ENCODE measurements around the gene CPVL. TPM values are rescaled to one million over a fixed set of nuclear protein-coding genes. Genes with fewer than 3 reads are reported as not detected.

The CPVL gene
- total and polyA plus RNA-seq, 8 donors = 6.8 to 40.8 (median 11.2) TPM

DNA sequence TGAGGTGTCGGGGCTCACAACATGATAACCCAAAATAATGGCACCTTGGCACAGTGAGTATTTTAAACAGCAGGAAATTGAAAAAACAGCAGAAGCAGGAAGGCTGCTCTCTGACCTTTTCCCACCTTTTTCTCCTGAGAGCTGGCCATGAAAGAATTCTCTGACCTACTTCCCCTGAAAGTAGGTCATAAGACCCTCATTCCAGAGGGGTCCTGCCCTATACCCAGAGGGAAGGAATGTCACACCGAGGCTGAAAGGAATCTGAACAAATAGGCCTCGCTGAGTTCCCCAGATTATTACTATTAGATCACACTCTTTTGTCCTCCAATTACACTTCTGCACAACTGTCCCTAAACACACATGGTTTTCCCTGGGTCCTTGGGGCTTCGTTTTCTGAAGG lies 18.8 kb downstream of the CPVL start:
- DNase-seq (no peak), ATAC-seq (no peak)
- no peak overlapping the region for H3K4me3 ChIP-seq
- peaks cover 0 to 6% of the 10 kb centered on the region in 2 donors for H3K4me1 ChIP-seq
- no peak overlapping the region for H3K27ac ChIP-seq
- H3K27me3 ChIP-seq = peaks cover 0 to 5% of the 10 kb centered on the region in 2 donors
- H3K36me3 ChIP-seq = no peaks in the 10 kb centered on the region
- TF ChIP-seq, protein P1, sequence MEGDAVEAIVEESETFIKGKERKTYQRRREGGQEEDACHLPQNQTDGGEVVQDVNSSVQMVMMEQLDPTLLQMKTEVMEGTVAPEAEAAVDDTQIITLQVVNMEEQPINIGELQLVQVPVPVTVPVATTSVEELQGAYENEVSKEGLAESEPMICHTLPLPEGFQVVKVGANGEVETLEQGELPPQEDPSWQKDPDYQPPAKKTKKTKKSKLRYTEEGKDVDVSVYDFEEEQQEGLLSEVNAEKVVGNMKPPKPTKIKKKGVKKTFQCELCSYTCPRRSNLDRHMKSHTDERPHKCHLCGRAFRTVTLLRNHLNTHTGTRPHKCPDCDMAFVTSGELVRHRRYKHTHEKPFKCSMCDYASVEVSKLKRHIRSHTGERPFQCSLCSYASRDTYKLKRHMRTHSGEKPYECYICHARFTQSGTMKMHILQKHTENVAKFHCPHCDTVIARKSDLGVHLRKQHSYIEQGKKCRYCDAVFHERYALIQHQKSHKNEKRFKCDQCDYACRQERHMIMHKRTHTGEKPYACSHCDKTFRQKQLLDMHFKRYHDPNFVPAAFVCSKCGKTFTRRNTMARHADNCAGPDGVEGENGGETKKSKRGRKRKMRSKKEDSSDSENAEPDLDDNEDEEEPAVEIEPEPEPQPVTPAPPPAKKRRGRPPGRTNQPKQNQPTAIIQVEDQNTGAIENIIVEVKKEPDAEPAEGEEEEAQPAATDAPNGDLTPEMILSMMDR (IDR thresholded peaks at IDR 0.05) = no peak
- H3K9me3 ChIP-seq = no peaks in the 10 kb centered on the region
- intact Hi-C loops (cut with DNase I) = no loop called here

DNA sequence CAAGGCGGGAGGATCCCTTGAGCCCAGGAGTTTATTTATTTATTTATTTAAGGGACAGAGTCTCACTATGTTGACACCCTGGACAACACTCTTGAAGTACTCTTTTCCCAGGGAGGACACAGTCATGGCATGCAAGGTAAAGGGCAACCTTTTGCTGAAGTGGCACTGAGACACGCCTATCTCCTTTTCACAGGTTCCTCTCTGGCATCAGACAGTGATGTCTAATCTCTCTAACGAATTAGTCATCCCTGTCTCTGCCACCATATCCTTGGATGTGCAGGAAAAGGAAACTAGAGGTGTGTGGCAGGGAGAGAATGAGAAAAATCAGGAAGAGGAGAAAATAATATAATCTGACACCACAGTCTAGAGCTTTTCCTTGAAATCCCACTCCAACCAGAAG lies 19.5 kb downstream of the CPVL start:
- no peak overlapping the region for H3K27ac ChIP-seq
- no peaks in the 10 kb centered on the region for H3K36me3 ChIP-seq
- intact Hi-C loops (cut with DNase I) = no loop called here
- DNase-seq (no peak), ATAC-seq (no peak)
- TF ChIP-seq, protein P1 (IDR thresholded peaks at IDR 0.05) = no peak
- no peaks in the 10 kb centered on the region for H3K9me3 ChIP-seq
- no peak overlapping the region for H3K4me3 ChIP-seq
- H3K4me1 ChIP-seq = peaks cover 0 to 6% of the 10 kb centered on the region in 2 donors
- peaks cover 0 to 5% of the 10 kb centered on the region in 2 donors for H3K27me3 ChIP-seq

DNA sequence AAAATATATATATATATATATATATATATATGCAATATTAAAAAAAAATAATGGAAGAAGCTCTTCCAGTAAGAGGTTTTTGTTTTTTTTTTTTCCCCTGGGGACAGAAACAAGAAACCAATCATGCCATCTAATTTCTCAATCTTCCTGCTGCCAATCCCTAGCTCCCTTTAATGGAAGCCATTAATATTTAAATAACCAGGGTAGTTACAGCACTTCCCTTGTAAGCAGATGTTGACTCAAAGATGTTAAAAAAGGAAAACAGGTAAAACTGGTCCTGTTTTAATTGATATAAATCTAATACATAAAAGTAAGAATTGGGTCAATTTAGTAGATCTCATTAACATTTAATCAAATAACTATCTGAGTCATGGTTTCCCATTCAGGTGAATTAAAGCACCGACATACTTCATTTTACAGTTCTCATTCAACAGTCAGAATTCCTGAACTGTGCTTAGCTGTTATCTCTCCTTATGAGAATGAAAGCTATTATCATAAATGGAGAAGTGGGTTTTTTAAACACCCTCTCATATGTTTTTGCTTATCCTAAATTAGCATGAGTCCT lies 22.6 kb downstream of the CPVL start:
- Histone ChIP-seq H3K27ac (no peak overlapping the region), H3K27me3 (no peaks in the 10 kb centered on the region), H3K9me3 (no peaks in the 10 kb centered on the region), H3K36me3 (no peaks in the 10 kb centered on the region), H3K4me3 (no peak overlapping the region), H3K4me1 (no peaks in the 10 kb centered on the region)
- intact Hi-C loops (cut with DNase I) = no loop called here
- no peak for ATAC-seq
- TF ChIP-seq, protein P1 (IDR thresholded peaks at IDR 0.05) = no peak
- no peak for DNase-seq

DNA sequence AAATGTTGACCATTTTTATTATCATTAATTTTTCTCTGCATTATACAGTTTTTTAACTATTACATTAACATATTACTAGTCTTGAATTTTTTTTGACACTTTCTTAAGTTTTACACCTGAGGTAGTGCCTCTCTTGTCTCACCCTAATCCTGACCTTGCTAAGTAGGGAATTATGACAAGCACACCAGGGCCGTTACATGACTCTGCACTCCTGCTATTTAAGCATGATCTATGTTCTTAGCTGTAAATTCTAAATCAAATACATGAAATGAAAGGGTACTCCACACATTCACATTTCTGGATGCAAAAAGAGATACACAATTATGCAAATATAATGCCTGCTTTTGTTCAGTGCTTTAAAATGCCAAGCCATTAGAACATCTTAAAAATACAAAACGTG lies 23.6 kb downstream of the CPVL start:
- Histone ChIP-seq H3K27me3 (no peaks in the 10 kb centered on the region), H3K4me3 (no peak overlapping the region), H3K27ac (no peak overlapping the region), H3K36me3 (no peaks in the 10 kb centered on the region), H3K4me1 (no peaks in the 10 kb centered on the region), H3K9me3 (no peaks in the 10 kb centered on the region)
- ATAC-seq (no peak), DNase-seq (no peak)
- TF ChIP-seq, protein P1 (IDR thresholded peaks at IDR 0.05) = no peak
- intact Hi-C loops (cut with DNase I) = no loop called here

DNA sequence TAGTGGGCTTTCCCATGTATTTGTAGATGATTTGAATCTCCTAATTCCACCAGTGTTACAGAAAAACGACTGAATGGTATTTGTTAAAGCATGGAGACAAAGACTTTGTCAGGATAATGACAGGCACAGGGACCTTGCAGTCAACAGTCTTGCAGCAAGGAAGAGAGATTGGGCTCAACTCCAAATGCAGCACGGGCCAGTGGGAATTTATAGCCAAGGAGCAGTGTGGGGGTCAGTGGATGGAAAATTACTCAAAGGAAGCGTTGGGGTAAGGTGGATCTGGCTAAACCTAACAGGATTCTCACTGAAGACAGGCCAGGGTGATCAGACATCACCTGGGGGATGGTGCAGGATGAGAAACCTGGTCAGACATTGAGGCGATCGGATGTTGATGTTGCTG lies 24.3 kb downstream of the CPVL start:
- Histone ChIP-seq H3K9me3 (no peaks in the 10 kb centered on the region), H3K4me3 (no peak overlapping the region), H3K4me1 (no peaks in the 10 kb centered on the region), H3K36me3 (no peaks in the 10 kb centered on the region), H3K27ac (no peak overlapping the region), H3K27me3 (no peaks in the 10 kb centered on the region)
- ATAC-seq (no peak), DNase-seq (no peak)
- intact Hi-C loops (cut with DNase I) = no loop called here
- TF ChIP-seq, protein P1 (IDR thresholded peaks at IDR 0.05) = no peak

All from left lung (tissue), 10 donors.